Measurements from ENCODE around the gene MATCAP1. TPM values are rescaled to one million over a fixed set of nuclear protein-coding genes. Genes with fewer than 3 reads are reported as not detected.
A peak's percentile ranks its signal among the peaks of the same experiment; 100 is the strongest.

The MATCAP1 gene
- total and polyA plus RNA-seq, 2 of the 4 experiments (the other 2 are of a cell fraction): 8.2 to 43.9 TPM

- H4K20me1 ChIP-seq (ENCODE audit: insufficient read depth, low read length): no peaks in the 10 kb centered on the region
- H2AK5ac ChIP-seq (ENCODE audit: low read depth, low read length): no peak within 1 kb of the TSS; the same call in 1 of the 2 replicates
- H2BK20ac ChIP-seq (ENCODE audit: low read depth, low read length): no peak within 1 kb of the TSS
- dilution Hi-C loops (cut with HindIII; ENCODE audit: low sequenced_read_pairs, unreplicated experiment): no loop called here
- peaks cover 3% of the 10 kb centered on the region; the same call in 1 of the 2 replicates for H3K36me3 ChIP-seq (ENCODE audit: control insufficient read depth, insufficient read depth, low read length)
- no TSS peak for BruUV-seq (replicated peaks)
- no peak within 1 kb of the TSS for H2BK15ac ChIP-seq (ENCODE audit: low read depth, low read length)
- no peak within 1 kb of the TSS for H3K56ac ChIP-seq (ENCODE audit: extremely low read depth, insufficient read depth, low read length)
- H3K18ac ChIP-seq (ENCODE audit: low read depth, low read length): no peak within 1 kb of the TSS
- ChIA-PET CTCF (interaction anchor here (0.9 kb wide), 1 partner anchor 9 kb away, joined by 3 read pairs; no protein-coding TSS in a partner anchor), POLR2A (ENCODE audit: unreplicated experiment) (no interaction called here)
- peak within 1 kb of the TSS; percentile 11 for H2AK9ac ChIP-seq (replicated peaks; ENCODE audit: low read depth, low read length, poor library complexity)
- no peak within 1 kb of the TSS; the same call in 1 of the 2 replicates for H4K5ac ChIP-seq (ENCODE audit: low read depth, low read length)
- 0 out of 2 replicates have a peak, but pooled peaks have one; percentile 1 for ATAC-seq (ENCODE audit: low read depth)
- no peak within 1 kb of the TSS for H3K4ac ChIP-seq (ENCODE audit: low read depth, low read length)
- H3K9ac ChIP-seq (ENCODE audit: low read depth, low read length): no peak within 1 kb of the TSS
- H3K14ac ChIP-seq (replicated peaks; ENCODE audit: low read depth, low read length): no peak within 1 kb of the TSS
- TF ChIP-seq ELK1 (IDR thresholded peaks at IDR 0.05; ENCODE audit: borderline replicate concordance, low read depth, low read length) (no peak), RCOR1 (IDR thresholded peaks at IDR 0.05; ENCODE audit: insufficient replicate concordance, low read length) (no peak), MAZ (IDR thresholded peaks at IDR 0.05; ENCODE audit: borderline replicate concordance, low read depth, low read length) (no peak), POLR2A (IDR thresholded peaks at IDR 0.05; ENCODE audit: low read depth, low read length) (no peak), CTCF (conservative IDR thresholded peaks at IDR 0.05; ENCODE audit: low read depth, low read length) (no peak), NFE2L2 (IDR thresholded peaks at IDR 0.05; ENCODE audit: low read depth, low read length) (no peak), MXI1 (IDR thresholded peaks at IDR 0.05; ENCODE audit: borderline replicate concordance, low read depth, low read length) (no peak)
- peaks cover 24% of the 10 kb centered on the region for H3K4me1 ChIP-seq (ENCODE audit: control insufficient read depth, insufficient read depth, low read length)
- H3K23ac ChIP-seq (ENCODE audit: low read depth, low read length): no peak within 1 kb of the TSS
- intact Hi-C loops (cut with micrococcal nuclease): no loop called here
- H3K4me2 ChIP-seq (ENCODE audit: low read depth, low read length): peak within 1 kb of the TSS; percentile 9; the same call in 1 of the 2 replicates
- WGBS, 2 experiments (ENCODE audit: extremely low coverage in 2 of 2, insufficient read length in 1 of 2): 0% methylated on average over 5 of the region's 41 CpGs; no CpG with 5 or more reads in 1 of the 2 experiments
- no peak within 1 kb of the TSS for H2BK120ac ChIP-seq (ENCODE audit: low read depth, low read length)
- no peak within 1 kb of the TSS for H3K4me3 ChIP-seq (ENCODE audit: insufficient read depth, low read depth, low read length)
- H3K27me3 ChIP-seq (ENCODE audit: control insufficient read depth, insufficient read depth, low read length): peaks cover 24% of the 10 kb centered on the region; the same call in 1 of the 2 replicates
- peak within 1 kb of the TSS; percentile 83 for H2AFZ ChIP-seq (replicated peaks; ENCODE audit: low read length, poor library complexity)
- peaks cover 0 to 17% of the 10 kb centered on the region in 2 experiments; a peak in 2 of 4 replicates for H3K79me1 ChIP-seq (ENCODE audit: low read depth in 1 of 2, low read length in 2 of 2)
- H2BK5ac ChIP-seq (ENCODE audit: low read depth, low read length, poor library complexity, severe bottlenecking): no peak within 1 kb of the TSS
- no peak within 1 kb of the TSS for H4K8ac ChIP-seq (ENCODE audit: low read depth in 2 of 2, low read length in 2 of 2)
- no peak within 1 kb of the TSS for H4K91ac ChIP-seq (ENCODE audit: insufficient read depth, low read depth, low read length)
- H3K27ac ChIP-seq (ENCODE audit: insufficient read depth, low read length): no peak within 1 kb of the TSS
- H3K9me1 ChIP-seq (ENCODE audit: insufficient read depth, low read length): peaks cover 7% of the 10 kb centered on the region; the same call in 1 of the 2 replicates
- no peak for DNase-seq
- no peaks in the 10 kb centered on the region for H3K9me3 ChIP-seq (ENCODE audit: control insufficient read depth, insufficient read depth, low read length)
- in situ Hi-C loops (cut with MboI; ENCODE audit: low sequenced_read_pairs): no loop called here
Observed at GRCh38 chr16:67164599-67165061, 19.1 kb downstream of the MATCAP1 start, which contains the start of gene HSF4. HSF4 (plus strand) TSS chr16:67164745; CDS start chr16:67164812, 67 bp downstream.

Measured in IMR-90 (cell line).